GM18498 (cell line): ENCODE measurements around the gene IL1RAPL2.
"Not testable (repeated sequence)": the region's sequence is repeated elsewhere in the genome, so short reads cannot be mapped to it uniquely, and the experiment has no call there.

ENCODE experiments used
- ATAC-seq: cut with Tn5 transposase; IDR thresholded peaks from one replicate; pipeline ENCODE4 v1.9.1; 2021; ENCODE audit warnings: mild to moderate bottlenecking, moderate library complexity; ENCODE audit not compliant: unreplicated experiment

Gene IL1RAPL2

GRCh38 chrX:105753411-105753810 lies 1187.4 kb downstream of the IL1RAPL2 start:
- ATAC-seq: no peak

DNA sequence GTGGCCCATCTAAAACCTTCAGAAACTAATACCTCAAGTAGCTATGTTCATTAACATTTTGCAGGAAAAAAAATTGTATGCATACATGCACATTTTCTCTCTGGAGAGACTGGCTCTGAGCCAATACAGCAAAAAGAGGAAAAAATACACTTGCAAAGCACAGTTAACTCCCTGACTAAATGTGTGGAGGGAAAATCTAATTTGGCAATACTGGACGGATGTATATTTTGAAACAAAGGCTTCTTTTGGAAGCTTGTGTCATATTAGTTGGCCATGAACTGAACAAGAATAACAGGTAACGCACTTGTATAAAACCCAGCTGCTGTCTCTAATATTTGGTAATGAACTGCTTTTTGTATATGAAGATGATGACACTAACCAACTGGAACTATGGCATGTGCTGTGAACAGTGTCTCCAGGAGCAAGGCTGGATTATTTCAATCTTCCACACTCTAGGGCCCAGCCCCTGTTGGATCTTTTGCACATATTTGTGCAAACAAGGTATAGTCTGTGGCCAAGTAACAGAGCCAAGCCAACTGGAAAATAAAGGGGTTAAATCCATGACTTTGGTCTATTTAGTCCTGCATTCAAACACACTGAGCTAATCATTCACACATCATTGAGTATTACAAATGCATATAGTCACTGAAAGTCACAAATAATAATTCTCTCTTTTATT lies 1188.4 kb downstream of the IL1RAPL2 start:
- no peak for ATAC-seq

- ATAC-seq: no peak
Observed at GRCh38 chrX:105755109-105755508, 1189.1 kb downstream of the IL1RAPL2 start.

- no peak for ATAC-seq
Observed at GRCh38 chrX:105758754-105759153, 1192.8 kb downstream of the IL1RAPL2 start.

DNA sequence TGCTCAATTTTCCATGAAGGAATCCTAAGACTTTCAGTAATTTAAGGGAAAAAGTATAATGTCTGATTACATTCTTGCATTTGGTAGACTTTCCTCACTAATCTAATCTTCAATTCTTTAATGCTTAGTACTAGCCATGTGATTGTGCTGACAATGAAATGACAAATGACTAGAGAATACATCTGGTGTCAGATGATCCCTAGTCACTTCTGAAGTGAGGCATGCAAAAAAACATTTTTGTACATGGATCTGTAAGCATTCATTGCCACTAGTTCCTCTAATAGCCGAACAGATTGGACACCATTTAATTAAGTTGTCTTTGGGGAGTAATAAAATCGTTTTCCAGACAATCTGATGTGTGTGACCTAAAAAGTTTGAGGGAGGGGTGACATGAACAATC lies 1193.6 kb downstream of the IL1RAPL2 start:
- ATAC-seq: no peak

DNA sequence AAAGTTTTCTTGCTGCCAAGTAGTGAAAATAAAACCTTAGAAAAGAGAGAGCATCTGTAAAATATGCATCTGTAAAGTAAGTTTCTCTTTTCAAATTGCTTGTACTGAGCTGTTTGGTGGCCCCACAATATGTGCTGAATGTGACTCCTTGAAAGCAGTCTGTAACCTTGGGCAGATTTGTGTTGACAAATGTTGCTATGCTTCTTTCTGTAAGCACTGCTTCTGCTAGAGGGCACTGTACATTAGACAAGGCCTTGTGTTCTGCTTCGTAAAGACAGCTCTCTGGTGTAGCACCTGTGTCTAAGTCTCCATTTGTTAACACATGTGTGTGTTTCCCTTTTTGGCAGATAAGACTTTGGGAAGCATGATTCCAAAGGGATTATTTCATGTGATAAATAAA lies 1199.7 kb downstream of the IL1RAPL2 start:
- ATAC-seq: no peak

DNA sequence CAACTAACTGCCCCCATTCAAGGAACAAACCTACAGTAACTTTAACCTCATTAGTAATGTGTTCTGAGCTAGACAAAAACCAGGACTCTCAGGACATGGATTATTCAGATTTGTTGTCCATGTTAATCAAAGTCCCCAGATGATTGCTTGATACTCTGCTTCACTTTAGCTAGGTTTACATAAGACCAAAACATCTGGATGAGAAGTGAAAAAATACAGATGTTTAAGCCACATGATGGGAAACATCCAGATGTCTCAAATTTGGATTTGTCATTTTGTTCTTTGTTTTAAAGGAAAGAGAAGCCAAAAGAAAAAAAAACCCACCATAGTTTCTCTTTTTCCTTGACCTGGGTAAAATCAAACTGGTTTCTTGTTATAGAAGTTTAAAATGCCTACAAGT lies 1207.8 kb downstream of the IL1RAPL2 start:
- ATAC-seq: no peak

DNA sequence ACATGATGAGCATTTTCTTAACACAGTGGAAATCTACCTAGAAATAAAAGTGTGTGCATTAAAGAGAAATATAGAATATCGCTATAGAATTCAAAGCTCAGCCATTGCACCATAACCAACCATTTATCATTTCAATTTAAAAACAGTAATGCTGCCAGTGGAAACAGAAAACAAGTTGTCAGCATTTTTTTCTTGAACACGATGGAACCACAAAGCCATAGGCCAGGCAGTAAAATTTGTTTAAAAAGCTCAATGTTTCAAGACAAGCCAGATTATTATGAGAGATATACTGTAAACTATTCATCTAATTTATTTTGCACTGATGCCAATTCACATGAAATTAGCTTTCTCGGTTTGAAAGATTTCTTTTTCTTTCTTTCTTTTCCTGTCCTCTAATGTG lies 1209.7 kb downstream of the IL1RAPL2 start:
- no peak for ATAC-seq

GRCh38 chrX:105781804-105782203 lies 1215.8 kb downstream of the IL1RAPL2 start:
- ATAC-seq: no peak

DNA sequence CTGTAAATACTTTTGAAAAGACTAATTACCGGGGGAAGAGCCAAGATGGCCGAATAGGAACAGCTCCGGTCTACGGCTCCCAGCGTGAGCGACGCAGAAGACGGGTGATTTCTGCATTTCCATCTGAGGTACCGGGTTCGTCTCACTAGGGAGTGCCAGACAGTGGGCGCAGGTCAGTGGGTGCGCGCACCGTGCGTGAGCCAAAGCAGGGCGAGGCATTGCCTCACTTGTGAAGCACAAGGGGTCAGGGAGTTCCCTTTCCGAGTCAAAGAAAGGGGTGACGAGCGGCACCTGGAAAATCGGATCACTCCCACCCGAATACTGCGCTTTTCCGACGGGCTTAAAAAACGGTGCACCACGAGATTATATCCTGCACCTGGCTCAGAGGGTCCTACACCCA lies 1230.9 kb downstream of the IL1RAPL2 start:
- ATAC-seq: not testable (repeated sequence)

- ATAC-seq: no peak
Observed at GRCh38 chrX:105803891-105804290, 1237.9 kb downstream of the IL1RAPL2 start.

DNA sequence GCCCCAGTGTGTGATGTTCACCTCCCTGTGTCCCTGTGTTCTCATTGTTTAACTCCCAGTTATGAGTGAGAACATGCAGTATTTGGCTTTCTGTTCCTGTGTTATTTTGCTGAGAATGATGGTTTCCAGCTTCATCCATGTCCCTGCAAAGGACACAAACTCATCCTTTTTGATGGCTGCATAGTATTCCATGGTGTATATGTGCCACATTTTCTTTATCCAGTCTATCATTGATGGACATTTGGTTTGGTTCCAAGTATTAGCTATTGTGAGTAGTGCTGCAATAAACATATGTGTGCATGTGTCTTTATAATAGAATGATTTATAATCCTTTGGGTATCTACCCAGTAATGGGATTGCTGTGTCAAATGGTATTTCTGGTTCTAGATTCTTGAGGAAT lies 1239.7 kb downstream of the IL1RAPL2 start:
- not testable (repeated sequence) for ATAC-seq

DNA sequence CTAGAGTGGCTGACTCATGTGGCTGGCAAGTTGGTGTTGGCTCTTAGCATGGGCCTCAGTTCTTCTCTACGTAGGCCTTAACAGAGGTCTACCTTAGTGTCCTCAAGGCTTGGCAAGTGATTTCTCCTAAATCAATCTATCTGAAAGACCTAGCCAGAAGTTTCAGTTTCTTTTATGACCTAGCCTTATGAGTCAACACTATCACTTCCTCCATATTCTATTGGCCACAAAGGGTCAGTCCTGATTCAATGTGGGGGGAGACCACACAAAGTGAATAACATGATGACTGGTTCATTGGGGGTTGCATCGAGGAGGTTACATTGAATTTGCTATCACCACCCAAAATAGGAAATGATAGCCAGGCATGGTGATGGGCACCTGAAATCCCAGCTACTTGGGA lies 1250.5 kb downstream of the IL1RAPL2 start:
- no peak for ATAC-seq
